ENCODE measurements around the gene SOCS4.

The SOCS4 gene

DNA sequence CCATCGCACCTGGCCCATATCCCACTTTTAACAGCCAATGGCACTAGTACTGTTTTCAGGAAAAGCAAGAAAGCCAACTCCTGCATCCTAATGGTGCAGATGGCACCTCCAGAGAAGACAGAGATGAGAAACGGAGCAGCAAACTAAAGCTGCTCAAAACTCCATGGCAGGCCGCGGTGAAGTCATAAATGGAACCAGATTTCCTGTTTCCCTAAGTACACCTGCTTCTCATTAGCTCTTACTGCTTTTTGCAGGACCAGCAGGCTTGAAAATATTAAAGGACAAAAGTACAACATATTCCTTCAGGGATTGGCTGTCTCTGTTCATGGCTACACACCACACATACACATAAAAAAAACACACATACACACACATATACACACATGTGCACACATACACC, 65.3 kb downstream of the SOCS4 start:
- DNase-seq: no peak

DNA sequence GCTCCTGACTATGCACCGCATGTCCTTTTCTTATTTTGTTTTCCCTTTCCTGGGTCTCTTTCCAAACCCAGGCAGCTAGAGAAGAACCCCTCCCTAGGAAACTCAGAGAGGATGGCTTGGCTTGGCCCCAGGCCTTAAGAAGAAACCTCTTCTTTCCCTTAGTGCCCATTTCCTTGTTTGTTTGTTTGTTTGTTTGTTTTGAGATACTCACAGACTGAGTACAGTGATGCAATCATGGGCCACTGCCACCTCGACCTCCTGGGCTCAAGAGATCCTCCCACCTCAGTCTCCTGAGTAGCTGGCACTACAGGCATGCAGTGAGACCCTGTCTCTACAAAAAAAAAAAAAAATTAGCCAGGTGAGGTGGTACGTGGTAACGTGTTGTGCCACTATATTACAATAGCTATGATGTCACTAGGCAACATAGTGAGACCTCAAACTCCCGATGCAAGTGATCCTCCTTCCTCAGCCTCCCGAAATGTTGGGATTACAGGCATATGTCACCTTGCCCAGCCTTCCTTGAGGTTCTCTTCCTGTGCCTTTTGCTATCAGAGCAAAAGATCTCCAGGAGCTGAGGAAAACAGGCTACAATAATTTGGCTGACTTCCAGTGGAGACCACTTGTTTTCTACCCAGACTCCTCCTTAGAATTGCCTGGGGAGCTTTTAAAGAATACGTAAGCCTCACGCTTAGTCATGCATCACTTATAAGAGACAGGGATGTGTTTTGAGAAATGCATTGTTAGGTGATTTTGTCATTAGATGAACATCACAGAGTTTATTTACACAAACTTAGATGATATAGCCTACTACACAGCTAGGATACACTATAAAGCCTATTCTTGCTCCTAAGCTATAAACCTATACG, 67.5 kb downstream of the SOCS4 start:
- no peak for DNase-seq

DNA sequence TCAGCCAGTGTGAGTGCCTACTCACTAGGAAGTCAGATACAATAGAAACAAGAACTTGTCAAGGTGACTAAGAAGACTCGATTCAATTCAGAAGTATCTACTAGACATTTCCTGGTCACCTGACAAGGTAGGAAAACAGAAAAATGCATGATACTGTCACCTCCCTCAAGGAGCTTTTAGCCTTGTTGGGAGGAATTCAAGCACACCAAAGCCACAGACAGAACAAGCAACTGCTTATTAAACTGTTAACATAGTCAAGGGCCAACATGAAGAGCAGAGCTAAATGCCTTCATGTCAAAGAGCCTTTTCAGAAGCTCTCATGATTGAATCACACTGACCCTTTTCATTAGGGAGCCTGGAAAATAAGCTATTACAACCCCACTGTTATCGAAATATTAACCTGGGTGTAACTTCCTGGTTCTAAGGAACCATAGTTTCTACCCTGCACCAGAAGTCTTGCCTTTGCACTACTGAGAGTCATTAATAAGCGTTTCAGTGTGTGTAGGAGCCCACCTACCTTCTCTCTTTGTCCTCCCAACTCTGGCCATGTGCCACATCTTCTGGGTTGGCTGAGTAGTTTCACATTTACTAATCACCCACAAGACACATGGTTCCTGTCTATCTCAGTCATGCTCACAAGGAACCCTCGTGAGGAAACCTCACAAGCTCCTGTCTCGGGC, 71.0 kb downstream of the SOCS4 start:
- DNase-seq: peak; percentile 58

DNA sequence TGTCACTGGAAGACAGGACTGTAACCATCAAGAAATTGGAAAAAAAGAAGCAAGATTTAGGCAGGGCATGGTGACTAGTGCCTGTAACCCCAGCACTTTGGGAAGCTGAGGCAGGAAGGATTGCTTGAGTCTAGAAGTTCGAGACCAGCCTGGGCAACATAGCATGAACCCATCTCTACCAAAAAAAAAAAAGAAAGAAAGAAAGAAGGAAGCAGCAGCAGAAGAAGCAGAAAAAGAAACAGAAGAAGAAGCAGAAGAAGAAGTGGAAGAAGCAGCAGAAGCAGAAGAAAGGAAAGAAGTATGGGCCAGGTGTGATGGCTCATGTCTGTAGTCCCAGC, 71.5 kb downstream of the SOCS4 start:
- no peak for DNase-seq

Data from CD4-positive, alpha-beta T cell treated with Interleukin-6 for 4 hours (primary cell).